Measurements from ENCODE around the gene B3GAT2. TPM values are rescaled to one million over a fixed set of nuclear protein-coding genes. Genes with fewer than 3 reads are reported as not detected.

Gene B3GAT2
- total RNA-seq, 4 donors from 2014 or later, result 0.18 to 0.76 TPM; not detected in 2

DNA sequence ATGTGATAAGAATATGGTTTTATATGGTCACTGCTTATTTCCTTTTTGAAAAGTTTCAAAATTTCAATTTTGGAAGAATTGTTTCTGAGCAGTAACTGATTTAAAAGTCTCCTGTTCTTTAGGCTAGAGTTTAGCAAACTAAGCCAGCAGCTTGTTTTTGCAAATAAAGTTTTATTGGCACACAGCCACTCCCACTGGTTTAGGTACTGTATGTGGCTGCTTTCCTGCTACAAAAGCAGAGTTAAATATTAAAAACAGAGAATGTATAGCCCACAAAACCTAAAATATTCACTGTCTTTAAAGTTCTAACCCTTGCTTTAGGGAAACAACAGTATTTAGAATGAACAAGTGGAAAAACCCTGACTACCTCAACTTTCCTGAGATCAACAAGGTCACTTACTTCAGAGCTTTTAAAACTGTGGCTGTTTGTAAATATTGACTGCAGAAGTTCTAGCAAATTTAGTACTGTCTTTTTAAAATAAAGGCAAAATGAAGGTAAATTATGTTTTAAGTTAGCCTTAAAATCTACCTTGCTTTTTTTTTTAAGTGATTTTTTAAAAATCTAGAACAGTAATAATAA is 104.1 kb downstream of the B3GAT2 start:
- Histone ChIP-seq H3K36me3 (no peaks in the 10 kb centered on the region), H3K27me3 (no peaks in the 10 kb centered on the region), H3K9me3 (no peaks in the 10 kb centered on the region), H3K4me1 (no peaks in the 10 kb centered on the region), H3K27ac (no peak overlapping the region), H3K4me3 (no peak overlapping the region)
- DNase-seq, result no peak
- no peak for TF ChIP-seq POLR2A (IDR thresholded peaks at IDR 0.05)
- TF ChIP-seq, protein P1, sequence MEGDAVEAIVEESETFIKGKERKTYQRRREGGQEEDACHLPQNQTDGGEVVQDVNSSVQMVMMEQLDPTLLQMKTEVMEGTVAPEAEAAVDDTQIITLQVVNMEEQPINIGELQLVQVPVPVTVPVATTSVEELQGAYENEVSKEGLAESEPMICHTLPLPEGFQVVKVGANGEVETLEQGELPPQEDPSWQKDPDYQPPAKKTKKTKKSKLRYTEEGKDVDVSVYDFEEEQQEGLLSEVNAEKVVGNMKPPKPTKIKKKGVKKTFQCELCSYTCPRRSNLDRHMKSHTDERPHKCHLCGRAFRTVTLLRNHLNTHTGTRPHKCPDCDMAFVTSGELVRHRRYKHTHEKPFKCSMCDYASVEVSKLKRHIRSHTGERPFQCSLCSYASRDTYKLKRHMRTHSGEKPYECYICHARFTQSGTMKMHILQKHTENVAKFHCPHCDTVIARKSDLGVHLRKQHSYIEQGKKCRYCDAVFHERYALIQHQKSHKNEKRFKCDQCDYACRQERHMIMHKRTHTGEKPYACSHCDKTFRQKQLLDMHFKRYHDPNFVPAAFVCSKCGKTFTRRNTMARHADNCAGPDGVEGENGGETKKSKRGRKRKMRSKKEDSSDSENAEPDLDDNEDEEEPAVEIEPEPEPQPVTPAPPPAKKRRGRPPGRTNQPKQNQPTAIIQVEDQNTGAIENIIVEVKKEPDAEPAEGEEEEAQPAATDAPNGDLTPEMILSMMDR (IDR thresholded peaks at IDR 0.05), result no peak
- intact Hi-C loops (cut with DNase I; ENCODE audit: low total_unique reads), result no loop called here

DNA sequence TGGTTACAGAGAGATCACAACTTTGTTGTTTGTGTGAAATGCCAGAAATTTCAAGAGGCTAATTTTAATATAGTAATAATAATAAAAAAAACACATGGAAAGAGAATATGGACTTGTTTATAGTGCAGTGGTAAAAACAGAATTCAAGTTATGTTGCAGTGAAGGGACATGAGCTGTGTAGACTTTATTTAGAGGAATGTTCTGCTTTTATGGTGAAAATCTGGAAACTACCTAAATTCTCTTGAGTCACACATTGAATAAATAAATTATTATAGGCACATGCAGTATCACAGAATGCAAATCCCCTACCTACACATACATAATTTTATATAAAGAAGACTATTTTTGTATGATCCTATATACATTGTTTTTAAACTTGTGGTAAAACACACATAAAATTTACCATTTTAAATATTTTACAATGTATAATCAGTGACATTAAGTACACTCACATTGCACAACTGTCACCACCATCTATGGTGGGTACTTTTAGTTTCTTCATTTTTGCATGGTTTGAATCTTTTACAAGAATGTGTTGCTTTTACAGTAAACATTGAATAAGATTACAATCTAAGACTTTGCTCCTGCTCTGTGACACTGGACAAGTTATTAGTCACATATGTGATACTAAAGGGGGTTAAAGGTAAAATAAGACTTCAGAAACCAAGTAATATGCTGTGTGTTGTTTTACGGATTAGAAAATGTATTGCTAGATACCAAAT is 107.4 kb downstream of the B3GAT2 start:
- TF ChIP-seq, protein P1 (IDR thresholded peaks at IDR 0.05), result no peak
- TF ChIP-seq POLR2A (IDR thresholded peaks at IDR 0.05), result no peak
- no peak overlapping the region for H3K4me3 ChIP-seq
- DNase-seq, result no peak

DNA sequence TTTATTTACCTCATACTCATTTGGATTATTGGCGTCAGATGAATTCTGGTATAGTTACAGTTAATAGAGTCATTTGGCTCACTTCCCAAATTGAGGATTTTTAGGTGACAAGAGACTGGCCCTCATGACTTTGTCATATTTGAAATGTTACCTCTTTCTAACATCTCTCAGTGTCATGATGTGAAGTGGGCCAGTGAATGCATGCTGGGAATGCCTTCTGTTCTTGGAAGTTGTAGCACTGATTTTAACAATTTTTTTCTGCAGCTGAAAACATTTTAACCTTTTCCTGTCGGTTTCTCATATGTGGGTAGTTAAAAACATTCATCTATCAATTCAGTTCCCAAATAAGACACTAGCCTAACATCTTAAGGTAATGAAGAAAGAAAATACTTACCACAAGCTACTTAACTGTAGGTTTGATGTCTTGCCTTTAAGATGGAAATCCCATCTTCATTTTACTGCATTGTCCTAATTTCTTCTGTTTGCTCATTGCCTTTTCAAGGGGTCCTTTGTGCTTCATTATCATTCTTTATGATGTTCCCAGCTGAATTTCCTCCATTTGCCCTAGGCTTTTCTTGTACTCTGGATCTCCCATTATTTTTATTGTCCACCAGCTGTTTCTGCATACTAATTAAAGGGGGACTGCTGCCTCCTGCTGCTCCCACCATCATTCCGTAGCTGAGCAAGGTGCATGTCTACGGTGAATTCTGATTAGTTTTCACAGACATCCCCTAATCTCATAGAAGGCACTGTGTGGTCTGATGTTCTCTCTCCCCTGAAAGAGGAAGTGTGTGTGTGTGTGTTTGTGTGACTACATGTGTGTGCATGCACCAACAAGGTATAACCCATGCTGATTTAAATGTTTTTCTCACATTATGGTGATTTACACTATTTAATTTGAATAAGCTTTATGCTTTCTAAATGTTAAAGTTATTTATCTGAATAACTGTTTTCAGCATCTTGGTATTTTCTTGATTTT is 109.5 kb downstream of the B3GAT2 start:
- H3K27ac ChIP-seq, result no peak overlapping the region
- no peaks in the 10 kb centered on the region for H3K27me3 ChIP-seq
- intact Hi-C loops (cut with DNase I; ENCODE audit: low total_unique reads), result no loop called here
- DNase-seq, result no peak
- TF ChIP-seq, protein P1 (IDR thresholded peaks at IDR 0.05), result no peak
- no peak for TF ChIP-seq POLR2A (IDR thresholded peaks at IDR 0.05)
- H3K36me3 ChIP-seq, result no peaks in the 10 kb centered on the region
- H3K4me3 ChIP-seq, result no peak overlapping the region
- H3K9me3 ChIP-seq, result no peaks in the 10 kb centered on the region
- H3K4me1 ChIP-seq, result no peaks in the 10 kb centered on the region

More for the DNA sequence above, 107.4 kb downstream of the B3GAT2 start:
- no peaks in the 10 kb centered on the region for H3K27me3 ChIP-seq
- no peak overlapping the region for H3K27ac ChIP-seq
- H3K4me1 ChIP-seq, result no peaks in the 10 kb centered on the region
- H3K9me3 ChIP-seq, result no peaks in the 10 kb centered on the region
- no peaks in the 10 kb centered on the region for H3K36me3 ChIP-seq
- intact Hi-C loops (cut with DNase I; ENCODE audit: low total_unique reads), result no loop called here

DNA sequence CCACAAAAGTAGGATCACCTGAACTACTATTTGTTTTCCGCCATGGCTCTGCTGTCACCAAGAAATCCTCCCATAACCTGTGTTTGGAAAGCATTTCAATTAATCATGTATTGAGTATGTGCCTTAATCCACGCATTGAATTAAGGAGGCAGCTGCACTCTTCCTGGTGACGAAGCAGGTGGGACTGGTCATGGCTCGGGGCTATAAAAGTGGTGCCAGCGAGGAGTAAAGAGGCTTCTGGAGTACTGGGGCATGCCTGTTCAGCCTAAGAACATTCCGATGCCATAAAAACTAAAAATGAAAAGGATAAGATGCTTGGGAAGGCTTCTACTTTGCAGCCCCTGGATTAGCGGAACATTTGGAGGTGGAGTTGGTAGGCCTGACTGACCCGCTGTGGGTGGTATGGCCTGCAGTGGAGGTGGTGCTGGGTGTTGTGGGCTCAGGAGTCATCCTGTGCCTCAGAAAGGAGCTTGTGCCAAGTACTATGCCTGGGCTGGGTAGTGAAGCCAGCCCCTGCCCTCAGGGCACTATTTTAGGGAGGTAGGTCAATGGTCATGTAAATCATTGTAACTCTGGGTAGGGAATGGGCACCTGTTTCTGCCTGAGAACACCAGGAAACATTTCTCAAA is 110.5 kb downstream of the B3GAT2 start:
- H3K36me3 ChIP-seq, result no peaks in the 10 kb centered on the region
- no peak overlapping the region for H3K27ac ChIP-seq
- intact Hi-C loops (cut with DNase I; ENCODE audit: low total_unique reads), result no loop called here
- H3K27me3 ChIP-seq, result no peaks in the 10 kb centered on the region
- H3K4me3 ChIP-seq, result no peak overlapping the region
- no peak for TF ChIP-seq POLR2A (IDR thresholded peaks at IDR 0.05)
- TF ChIP-seq, protein P1 (IDR thresholded peaks at IDR 0.05), result no peak
- no peaks in the 10 kb centered on the region for H3K9me3 ChIP-seq
- H3K4me1 ChIP-seq, result no peaks in the 10 kb centered on the region
- DNase-seq, result no peak

Measured in uterus (tissue), 4 donors.